Natural killer cell (primary cell): ENCODE results near the gene GNAO1. TPM values are rescaled to one million over a fixed set of nuclear protein-coding genes. Genes with fewer than 3 reads are reported as not detected.
A peak's percentile ranks its signal among the peaks of the same experiment; 100 is the strongest.

Experiments used
- ATAC-seq, 3 donors: fragments of 150-1000 bp in 2 of 3; fragments of 200-7000 bp in 1 of 3; cut with Tn5 transposase; 1 replicate in 1 of 3; 2 replicates in 2 of 3; pipeline ENCODE4 v1.10.0; 2021; ENCODE audit warnings: mild to moderate bottlenecking in 2 of 3, moderate library complexity in 2 of 3
- DNase-seq, 2 donors: peaks; one replicate each; pipeline versions ENCODE4 v3.0.0 to v3.0.0-alpha.2; 2013 to 2021; ENCODE audit warnings: mixed read lengths in 1 of 2
- H3K27ac ChIP-seq: one replicate; pipeline ENCODE4 v1.5.1; 2013; ENCODE audit warnings: mild to moderate bottlenecking, low read length
- H3K27me3 ChIP-seq: one replicate; pipeline ENCODE4 v1.6.1; 2013; ENCODE audit warnings: low read length; ENCODE audit not compliant: control insufficient read depth, insufficient read depth
- H3K36me3 ChIP-seq: one replicate; pipeline ENCODE4 v1.6.1; 2013; ENCODE audit warnings: low read length; ENCODE audit not compliant: control insufficient read depth, insufficient read depth
- H3K4me1 ChIP-seq: one replicate; pipeline ENCODE4 v1.6.1; 2013; ENCODE audit warnings: low read length; ENCODE audit not compliant: control insufficient read depth, insufficient read depth
- H3K4me3 ChIP-seq: one replicate; pipeline ENCODE4 v1.5.1; 2013; ENCODE audit warnings: low read length
- H3K9me3 ChIP-seq: one replicate; pipeline ENCODE4 v1.6.1; 2013; ENCODE audit warnings: low read length; ENCODE audit not compliant: control insufficient read depth, insufficient read depth
- H3K27ac Mint-ChIP-seq, 2 donors: one replicate each; pipeline ENCODE4 v1.8.0; 2022; ENCODE audit warnings: mild to moderate bottlenecking in 2 of 2, mixed read lengths in 2 of 2, moderate library complexity in 1 of 2
- H3K27me3 Mint-ChIP-seq, 2 donors: one replicate each; pipeline ENCODE4 v1.8.0; 2022; ENCODE audit warnings: low read depth in 2 of 2, mixed read lengths in 2 of 2
- H3K36me3 Mint-ChIP-seq: one replicate; pipeline ENCODE4 v1.8.0; 2022; ENCODE audit warnings: mixed read lengths
- H3K4me1 Mint-ChIP-seq, 2 donors: one replicate each; pipeline ENCODE4 v1.8.0; 2022; ENCODE audit warnings: mixed read lengths in 2 of 2
- H3K4me3 Mint-ChIP-seq: one replicate; pipeline ENCODE4 v1.8.0; 2022; ENCODE audit warnings: mild to moderate bottlenecking, moderate library complexity, mixed read lengths
- H3K9me3 Mint-ChIP-seq, 2 donors: one replicate each; pipeline ENCODE4 v1.8.0; 2022; ENCODE audit warnings: mixed read lengths in 2 of 2
- CTCF ChIP-seq: fragments of 200-600 bp; IDR thresholded peaks from one replicate; pipeline ENCODE4 v1.8.0; 2022; ENCODE audit warnings: antibody characterized with exemption
- WGBS: methylation state at CpG from one replicate; pipeline ENCODE4 v1.1.7; 2013; ENCODE audit warnings: missing lambda C conversion rate; ENCODE audit not compliant: insufficient coverage; 5-methylcytosine and 5-hydroxymethylcytosine counted together
- intact Hi-C: fragments of 100-400 bp; cut with micrococcal nuclease; formaldehyde crosslinking; loops from one replicate; pipeline ENCODE4 v1.14.2; 2022
- total RNA-seq, 4 donors: library from RNA; stranded (reverse); fragments of 120-200 nt in 1 of 4; gene quantifications; one replicate each; pipeline versions ENCODE4 v1.2.3 to v1.2.4, GENCODE V29; 2013 to 2022

GNAO1 gene
- total RNA-seq, 3 donors from 2014 or later (not counting 1 experiment from before 2014, with no cell fraction given) = 0.45 to 4.6 (median 1.1) TPM

- Histone ChIP-seq H3K9me3 (no peaks in the 10 kb centered on the region), H3K4me1 (peaks cover 7% of the 10 kb centered on the region), H3K36me3 (no peaks in the 10 kb centered on the region), H3K27me3 (no peaks in the 10 kb centered on the region), H3K4me3 (peak overlapping the region; percentile 9), H3K27ac (no peak overlapping the region)
- Mint-ChIP-seq H3K27ac (no peak overlapping the region), H3K9me3 (no peaks in the 10 kb centered on the region), H3K36me3 (no peaks in the 10 kb centered on the region), H3K4me3 (peak overlapping the region; percentile 37), H3K4me1 (peaks cover 0 to 14% of the 10 kb centered on the region in 2 donors), H3K27me3 (peaks cover 0 to 5% of the 10 kb centered on the region in 2 donors)
- peak; percentile 88 for TF ChIP-seq CTCF
- DNase-seq = peak; percentile 68 to 87
- ATAC-seq = peak; percentile 93 to 100 (median 100)
- intact Hi-C loops = loop anchor here (1.0 kb wide), 3 partner anchors 277 to 606 kb away; no protein-coding TSS in a partner anchor
- 13% methylated on average over 28 of the region's 28 CpGs for WGBS
Measured at GRCh38 chr16:56317998-56318826, 126.9 kb downstream of the GNAO1 start.

- ATAC-seq = no peak
- peaks cover 0 to 14% of the 10 kb centered on the region in 2 donors for H3K4me1 Mint-ChIP-seq
- Histone ChIP-seq H3K36me3 (no peaks in the 10 kb centered on the region), H3K9me3 (no peaks in the 10 kb centered on the region), H3K4me1 (peaks cover 7% of the 10 kb centered on the region), H3K27me3 (no peaks in the 10 kb centered on the region), H3K27ac (no peak overlapping the region), H3K4me3 (no peak overlapping the region)
- DNase-seq = no peak
- no CpG with 5 or more reads among the region's 1 CpG for WGBS
- no peaks in the 10 kb centered on the region for H3K9me3 Mint-ChIP-seq
- H3K36me3 Mint-ChIP-seq = no peaks in the 10 kb centered on the region
- H3K27ac Mint-ChIP-seq = no peak overlapping the region
- H3K27me3 Mint-ChIP-seq = peaks cover 0 to 5% of the 10 kb centered on the region in 2 donors
- no peak for TF ChIP-seq CTCF
- intact Hi-C loops = loop anchor here (1.0 kb wide), 2 partner anchors 374 to 606 kb away; no protein-coding TSS in a partner anchor
- H3K4me3 Mint-ChIP-seq = no peak overlapping the region
Measured at GRCh38 chr16:56318827-56319140, 127.5 kb downstream of the GNAO1 start.

- peaks cover 0 to 14% of the 10 kb centered on the region in 2 donors for H3K4me1 Mint-ChIP-seq
- Histone ChIP-seq H3K27me3 (no peaks in the 10 kb centered on the region), H3K4me3 (no peak overlapping the region), H3K27ac (no peak overlapping the region), H3K36me3 (no peaks in the 10 kb centered on the region), H3K4me1 (peaks cover 7% of the 10 kb centered on the region), H3K9me3 (no peaks in the 10 kb centered on the region)
- no peak overlapping the region for H3K27ac Mint-ChIP-seq
- H3K9me3 Mint-ChIP-seq = no peaks in the 10 kb centered on the region
- TF ChIP-seq CTCF = no peak
- WGBS = 94% methylated on average over 6 of the region's 6 CpGs
- no peak for ATAC-seq
- no peak overlapping the region for H3K4me3 Mint-ChIP-seq
- no peaks in the 10 kb centered on the region for H3K36me3 Mint-ChIP-seq
- peaks cover 0 to 5% of the 10 kb centered on the region in 2 donors for H3K27me3 Mint-ChIP-seq
- DNase-seq = no peak
- intact Hi-C loops = no loop called here
Measured at GRCh38 chr16:56319376-56319775, 128.1 kb downstream of the GNAO1 start.
